SU-DHL-6 (cell line): Measurements from ENCODE around the gene DDX31.

Source experiments
- EZH2phosphoT487 ChIP-seq: fragments of 200-600 bp; sonication (generic), shearing (Covaris generic); conservative IDR thresholded peaks from 2 replicates; pipeline ENCODE4 v1.6.1; 2018; ENCODE audit warnings: mild to moderate bottlenecking, antibody characterized with exemption, low read length, moderate library complexity, mixed read lengths
- TF ChIP-seq, protein P1 (sequence below): fragments of 200-600 bp; sonication (generic); IDR thresholded peaks from one replicate; pipeline ENCODE4 v1.5.1; 2017; ENCODE audit warnings: antibody characterized with exemption, mild to moderate bottlenecking, low read length, moderate library complexity; ENCODE audit not compliant: insufficient read depth, poor library complexity, severe bottlenecking

DNA sequence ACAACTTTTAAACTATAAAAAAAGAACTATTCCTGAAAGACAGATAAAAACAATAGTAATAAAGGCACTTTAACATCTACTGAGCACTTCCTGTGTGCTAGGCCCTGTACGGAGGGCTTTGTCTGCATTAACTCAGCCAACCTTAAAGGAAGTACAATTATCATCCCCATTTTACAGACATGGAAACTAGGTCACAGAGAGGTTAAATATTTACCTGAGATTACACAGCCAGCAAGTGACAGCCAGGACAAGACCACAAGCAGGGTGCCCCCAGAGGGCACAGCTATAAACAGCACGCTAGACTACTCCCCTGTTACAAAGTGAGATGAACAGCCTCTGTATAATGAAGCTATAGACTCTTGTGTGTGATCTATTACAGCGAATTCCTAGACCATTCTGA is 25.5 kb downstream of the DDX31 start:
- TF ChIP-seq, protein P1, sequence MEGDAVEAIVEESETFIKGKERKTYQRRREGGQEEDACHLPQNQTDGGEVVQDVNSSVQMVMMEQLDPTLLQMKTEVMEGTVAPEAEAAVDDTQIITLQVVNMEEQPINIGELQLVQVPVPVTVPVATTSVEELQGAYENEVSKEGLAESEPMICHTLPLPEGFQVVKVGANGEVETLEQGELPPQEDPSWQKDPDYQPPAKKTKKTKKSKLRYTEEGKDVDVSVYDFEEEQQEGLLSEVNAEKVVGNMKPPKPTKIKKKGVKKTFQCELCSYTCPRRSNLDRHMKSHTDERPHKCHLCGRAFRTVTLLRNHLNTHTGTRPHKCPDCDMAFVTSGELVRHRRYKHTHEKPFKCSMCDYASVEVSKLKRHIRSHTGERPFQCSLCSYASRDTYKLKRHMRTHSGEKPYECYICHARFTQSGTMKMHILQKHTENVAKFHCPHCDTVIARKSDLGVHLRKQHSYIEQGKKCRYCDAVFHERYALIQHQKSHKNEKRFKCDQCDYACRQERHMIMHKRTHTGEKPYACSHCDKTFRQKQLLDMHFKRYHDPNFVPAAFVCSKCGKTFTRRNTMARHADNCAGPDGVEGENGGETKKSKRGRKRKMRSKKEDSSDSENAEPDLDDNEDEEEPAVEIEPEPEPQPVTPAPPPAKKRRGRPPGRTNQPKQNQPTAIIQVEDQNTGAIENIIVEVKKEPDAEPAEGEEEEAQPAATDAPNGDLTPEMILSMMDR = no peak
- TF ChIP-seq EZH2phosphoT487 = no peak
